Fibroblast of skin of scalp (primary cell): ENCODE data around the gene PPP2R3B.

ENCODE experiments used
- DNase-seq: peaks from one replicate; pipeline ENCODE4 v3.0.0-alpha.2; 2013

PPP2R3B gene

GRCh38 chrX:292900-293897 lies 93.5 kb downstream of the PPP2R3B start:
- no peak for DNase-seq

GRCh38 chrX:291411-291901 lies 95.3 kb downstream of the PPP2R3B start:
- DNase-seq = no peak

- DNase-seq = no peak
Observed at GRCh38 chrX:290476-291166, 96.1 kb downstream of the PPP2R3B start.

GRCh38 chrX:288561-288991 lies 98.1 kb downstream of the PPP2R3B start:
- DNase-seq = no peak

GRCh38 chrX:287670-288069 lies 99.0 kb downstream of the PPP2R3B start:
- no peak for DNase-seq

GRCh38 chrX:285076-285677 lies 101.5 kb downstream of the PPP2R3B start:
- no peak for DNase-seq
